Loucy (cell line): Measurements from ENCODE around the gene UBAC2.

Source experiments
- H2AFZ ChIP-seq: fragments of 200-600 bp; sonication (generic); 2 replicates; pipeline ENCODE4 v1.6.0; 2016; ENCODE audit warnings: antibody characterized with exemption, mild to moderate bottlenecking, low read length, moderate library complexity
- H3F3A ChIP-seq: fragments of 200-600 bp; 2 replicates; pipeline ENCODE4 v1.6.0; 2016; ENCODE audit warnings: antibody characterized with exemption, low read depth, mild to moderate bottlenecking
- H3K27me3 ChIP-seq: fragments of 200-600 bp; sonication (generic); 2 replicates; pipeline ENCODE4 v1.6.1; 2014; ENCODE audit warnings: low read length, mild to moderate bottlenecking; ENCODE audit not compliant: insufficient read depth, poor library complexity, severe bottlenecking
- H3K36me3 ChIP-seq: fragments of 200-600 bp; sonication (generic); 2 replicates; pipeline ENCODE4 v1.6.1; 2016; ENCODE audit warnings: low read length; ENCODE audit not compliant: insufficient read depth
- H3K4me1 ChIP-seq: fragments of 200-600 bp; sonication (generic); 2 replicates; pipeline ENCODE4 v1.5.1; 2014; ENCODE audit warnings: low read length, mild to moderate bottlenecking; ENCODE audit not compliant: insufficient read depth, poor library complexity, severe bottlenecking
- H3K4me2 ChIP-seq: fragments of 200-600 bp; sonication (generic); 2 replicates; pipeline ENCODE4 v1.6.0; 2014; ENCODE audit warnings: antibody characterized with exemption, low read length, low read depth, mild to moderate bottlenecking; ENCODE audit not compliant: poor library complexity, severe bottlenecking
- H3K4me3 ChIP-seq: fragments of 200-600 bp; sonication (generic); 2 replicates; pipeline ENCODE4 v1.5.1; 2014; ENCODE audit warnings: low read length, mild to moderate bottlenecking, mixed read lengths; ENCODE audit not compliant: poor library complexity, severe bottlenecking
- H3K79me2 ChIP-seq: fragments of 200-600 bp; sonication (generic); 2 replicates; pipeline ENCODE4 v1.6.1; 2014; ENCODE audit warnings: low read length; ENCODE audit not compliant: insufficient read depth
- H3K9ac ChIP-seq: fragments of 200-600 bp; sonication (generic); 2 replicates; pipeline ENCODE4 v1.6.0; 2014; ENCODE audit warnings: mild to moderate bottlenecking, low read depth, low read length, moderate library complexity; ENCODE audit not compliant: poor library complexity, severe bottlenecking
- H3K9me2 ChIP-seq: fragments of 200-600 bp; sonication (generic); replicated peaks from 2 replicates; pipeline ENCODE4 v1.6.1; 2016; ENCODE audit warnings: low read depth, low read length, mixed read lengths
- H3K9me3 ChIP-seq: fragments of 200-600 bp; sonication (generic); 2 replicates; pipeline ENCODE4 v1.6.1; 2014; ENCODE audit warnings: mild to moderate bottlenecking, antibody characterized with exemption, low read length, low read depth; ENCODE audit not compliant: insufficient read depth
- H4K20me1 ChIP-seq: fragments of 200-600 bp; sonication (generic); 2 replicates; pipeline ENCODE4 v1.6.0; 2014; ENCODE audit warnings: antibody characterized with exemption, low read length, mild to moderate bottlenecking; ENCODE audit not compliant: insufficient read depth, poor library complexity, severe bottlenecking
- EZH2phosphoT487 ChIP-seq: fragments of 200-600 bp; IDR thresholded peaks from 2 replicates; pipeline ENCODE4 v1.6.1; 2018; ENCODE audit warnings: antibody characterized with exemption, mild to moderate bottlenecking, moderate library complexity, borderline replicate concordance
- TF ChIP-seq, protein P1 (sequence below): fragments of 200-600 bp; sonication (generic); conservative IDR thresholded peaks from 2 replicates; pipeline ENCODE4 v1.5.1; 2014; ENCODE audit warnings: mild to moderate bottlenecking, antibody characterized with exemption, low read length

UBAC2 gene

GRCh38 chr13:99367106-99367616 is 166.5 kb downstream of the UBAC2 start:
- Histone ChIP-seq H3F3A (no peaks in the 10 kb centered on the region; the same call in 1 of the 2 replicates), H3K9me2 (no peaks in the 10 kb centered on the region), H3K36me3 (peaks cover 54% of the 10 kb centered on the region; the same call in 1 of the 2 replicates), H3K4me3 (no peak overlapping the region), H3K4me1 (no peaks in the 10 kb centered on the region), H3K27me3 (no peaks in the 10 kb centered on the region), H2AFZ (no peak overlapping the region), H3K79me2 (no peaks in the 10 kb centered on the region; the same call in none of the 2 replicates), H3K9me3 (no peaks in the 10 kb centered on the region), H4K20me1 (no peaks in the 10 kb centered on the region), H3K9ac (no peak overlapping the region), H3K4me2 (no peak overlapping the region)
- TF ChIP-seq, protein P1, sequence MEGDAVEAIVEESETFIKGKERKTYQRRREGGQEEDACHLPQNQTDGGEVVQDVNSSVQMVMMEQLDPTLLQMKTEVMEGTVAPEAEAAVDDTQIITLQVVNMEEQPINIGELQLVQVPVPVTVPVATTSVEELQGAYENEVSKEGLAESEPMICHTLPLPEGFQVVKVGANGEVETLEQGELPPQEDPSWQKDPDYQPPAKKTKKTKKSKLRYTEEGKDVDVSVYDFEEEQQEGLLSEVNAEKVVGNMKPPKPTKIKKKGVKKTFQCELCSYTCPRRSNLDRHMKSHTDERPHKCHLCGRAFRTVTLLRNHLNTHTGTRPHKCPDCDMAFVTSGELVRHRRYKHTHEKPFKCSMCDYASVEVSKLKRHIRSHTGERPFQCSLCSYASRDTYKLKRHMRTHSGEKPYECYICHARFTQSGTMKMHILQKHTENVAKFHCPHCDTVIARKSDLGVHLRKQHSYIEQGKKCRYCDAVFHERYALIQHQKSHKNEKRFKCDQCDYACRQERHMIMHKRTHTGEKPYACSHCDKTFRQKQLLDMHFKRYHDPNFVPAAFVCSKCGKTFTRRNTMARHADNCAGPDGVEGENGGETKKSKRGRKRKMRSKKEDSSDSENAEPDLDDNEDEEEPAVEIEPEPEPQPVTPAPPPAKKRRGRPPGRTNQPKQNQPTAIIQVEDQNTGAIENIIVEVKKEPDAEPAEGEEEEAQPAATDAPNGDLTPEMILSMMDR = no peak
- TF ChIP-seq EZH2phosphoT487 = no peak

DNA sequence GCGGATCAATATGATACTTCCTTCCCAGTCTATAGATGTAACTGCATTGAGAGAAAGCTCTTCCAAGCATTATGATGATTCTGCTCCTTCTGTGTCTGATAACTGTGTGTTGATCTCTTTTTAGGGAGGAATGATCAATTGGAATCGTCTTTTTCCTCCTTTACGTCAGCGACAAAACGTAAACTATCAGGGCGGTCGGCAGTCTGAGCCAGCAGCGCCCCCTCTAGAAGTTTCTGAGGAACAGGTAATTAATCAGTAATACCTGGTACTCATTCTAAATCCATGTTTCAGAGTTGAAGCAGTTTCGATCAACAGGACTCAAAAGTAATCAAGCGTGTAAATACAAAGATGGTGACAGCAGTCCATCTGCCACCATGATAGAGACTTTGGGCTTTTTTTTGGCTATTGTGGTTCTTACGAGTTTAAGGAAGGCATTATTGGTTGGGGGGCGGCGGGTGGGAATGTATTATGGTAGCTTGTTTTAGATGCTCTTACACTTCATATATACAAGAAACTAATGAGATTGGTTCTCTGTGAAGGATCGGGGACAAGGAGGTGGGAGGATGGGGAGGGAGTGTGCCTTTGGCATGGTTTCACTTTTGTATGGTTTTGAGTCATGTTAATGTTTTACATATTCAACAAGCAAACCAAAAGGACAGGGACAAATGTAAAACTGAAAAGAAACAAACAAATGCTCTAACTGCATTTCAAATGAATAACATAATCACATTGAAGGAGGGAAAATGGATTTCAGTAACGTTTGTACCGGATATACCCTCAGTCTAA is 167.2 kb downstream of the UBAC2 start:
- Histone ChIP-seq H3F3A (no peaks in the 10 kb centered on the region), H3K9ac (no peak overlapping the region), H3K9me2 (no peaks in the 10 kb centered on the region), H3K4me3 (no peak overlapping the region), H3K9me3 (no peaks in the 10 kb centered on the region), H3K36me3 (peaks cover 54% of the 10 kb centered on the region; the same call in 1 of the 2 replicates), H3K4me2 (no peak overlapping the region), H2AFZ (no peak overlapping the region), H3K27me3 (no peaks in the 10 kb centered on the region), H3K4me1 (no peaks in the 10 kb centered on the region), H4K20me1 (no peaks in the 10 kb centered on the region), H3K79me2 (no peaks in the 10 kb centered on the region; the same call in none of the 2 replicates)
- TF ChIP-seq, protein P1 = peak; percentile 57
- no peak for TF ChIP-seq EZH2phosphoT487

DNA sequence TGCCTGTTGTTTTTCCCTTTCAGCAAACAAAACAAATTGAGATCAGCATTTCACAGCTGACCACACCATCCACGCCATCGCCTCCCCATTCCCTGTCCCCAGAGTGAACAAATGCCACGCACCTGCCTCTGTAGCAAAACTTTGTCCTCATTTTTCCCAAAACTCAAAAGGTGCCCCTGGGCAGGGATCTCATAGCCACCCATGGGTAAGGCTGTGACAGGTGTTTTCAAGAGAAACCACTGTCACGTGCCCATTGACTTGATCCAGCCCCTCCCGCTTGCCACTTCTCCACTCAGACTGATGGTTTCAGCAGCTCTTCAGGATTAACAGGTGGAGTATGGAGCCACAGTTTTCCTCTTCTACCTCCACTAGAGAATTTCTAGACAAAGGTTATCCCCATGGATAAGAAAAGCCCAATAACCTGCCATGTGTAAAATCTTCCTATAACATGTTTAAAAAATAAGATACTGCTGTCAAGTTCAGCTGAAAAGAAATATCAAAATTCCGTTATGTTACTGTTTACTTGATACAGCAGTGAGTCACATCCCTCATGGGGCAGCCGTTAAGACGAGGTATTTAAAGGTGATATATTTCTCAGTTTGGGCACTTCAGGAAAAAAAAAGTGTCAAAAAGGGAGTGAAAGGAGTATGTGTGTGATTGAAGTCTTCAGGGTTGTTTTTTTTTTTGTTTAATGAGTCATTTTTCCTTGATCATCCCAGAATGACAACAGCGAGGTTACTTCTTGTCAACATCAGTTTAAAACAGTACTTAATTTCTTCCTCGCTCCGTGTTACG is 170.0 kb downstream of the UBAC2 start:
- Histone ChIP-seq H3F3A (no peaks in the 10 kb centered on the region), H4K20me1 (no peaks in the 10 kb centered on the region), H3K27me3 (no peaks in the 10 kb centered on the region), H3K36me3 (peaks cover 55% of the 10 kb centered on the region; the same call in 1 of the 2 replicates), H2AFZ (no peak overlapping the region), H3K4me1 (no peaks in the 10 kb centered on the region), H3K9me2 (no peaks in the 10 kb centered on the region), H3K4me3 (no peak overlapping the region), H3K9me3 (no peaks in the 10 kb centered on the region), H3K9ac (no peak overlapping the region), H3K79me2 (no peaks in the 10 kb centered on the region; the same call in none of the 2 replicates), H3K4me2 (no peak overlapping the region)
- TF ChIP-seq EZH2phosphoT487 = no peak
- TF ChIP-seq, protein P1 = no peak
